HepG2 (cell line): ENCODE measurements around the gene RDH11.

Experiments
- JUN ChIP-seq: sonication (generic); formaldehyde crosslinking; IDR thresholded peaks from 2 replicates; pipeline ENCODE4 v1.4.0; 2020; ENCODE audit warnings: mild to moderate bottlenecking, missing genetic modification reagents
- KMT2A ChIP-seq: sonication (generic); formaldehyde crosslinking; IDR thresholded peaks from 2 replicates; pipeline ENCODE4 v1.4.0; 2020; ENCODE audit warnings: missing genetic modification reagents
- SETDB1 ChIP-seq: sonication (generic); formaldehyde crosslinking; IDR thresholded peaks from 2 replicates; pipeline ENCODE4 v1.5.1; 2020; ENCODE audit warnings: missing genetic modification reagents, mild to moderate bottlenecking, borderline replicate concordance

GRCh38 chr14:67705211-67705610 is 9.6 kb upstream of the RDH11 start:
- no peak for TF ChIP-seq JUN (CRISPR knock-in tag)
- no peak for TF ChIP-seq SETDB1 (CRISPR knock-in tag)
- TF ChIP-seq KMT2A (CRISPR knock-in tag), result no peak
